B cell (primary cell): Measurements from ENCODE around the gene SAFB. TPM values are rescaled to one million over a fixed set of nuclear protein-coding genes. Genes with fewer than 3 reads are reported as not detected.

Experiments used
- ATAC-seq: fragments of 200-7000 bp; cut with Tn5 transposase; one replicate; pipeline ENCODE4 v1.10.0; 2021; ENCODE audit warnings: low read depth, mild to moderate bottlenecking, moderate number of reproducible peaks, moderate library complexity
- CTCF ChIA-PET: fragments of 350-600 bp; sonication (Branson Sonifier 250); formaldehyde crosslinking; loops from one replicate; lab custom pipeline; 2021; ENCODE audit warnings: antibody characterized with exemption, inconsistent platforms; lab: Charles Lee
- POLR2A ChIA-PET: fragments of 350-600 bp; sonication (Branson Sonifier 250); formaldehyde crosslinking; loops from one replicate; lab custom pipeline; 2021; ENCODE audit warnings: antibody characterized with exemption; lab: Charles Lee
- DNase-seq: peaks from one replicate; pipeline ENCODE4 v3.0.0; 2013
- H2AFZ ChIP-seq: 2 replicates; pipeline ENCODE4 v1.6.1; 2012; ENCODE audit warnings: mild to moderate bottlenecking, low read depth, low read length; ENCODE audit not compliant: insufficient read depth, poor library complexity, severe bottlenecking
- H3K27ac ChIP-seq, 2 donors: 1 replicate in 1 of 2; 2 replicates in 1 of 2; pipeline ENCODE4 v1.5.1; 2012 to 2013; ENCODE audit warnings: low read length in 2 of 2, mild to moderate bottlenecking in 2 of 2, moderate library complexity in 1 of 2
- H3K27me3 ChIP-seq, 4 experiments: fragments of 200-600 bp in 1 of 4; sonication (generic) in 1 of 4; replicated peaks in 1 of 4; 1 replicate in 2 of 4; 2 replicates in 2 of 4; pipeline versions ENCODE4 v1.6.1 to v1.7.0; 2013 to 2016; ENCODE audit warnings: low read length in 3 of 4, mild to moderate bottlenecking in 2 of 4, mixed read lengths in 1 of 4, moderate library complexity in 1 of 4; ENCODE audit not compliant: insufficient read depth in 4 of 4, control insufficient read depth in 3 of 4; ENCODE audit errors: control extremely low read depth in 1 of 4
- H3K36me3 ChIP-seq, 2 experiments: replicated peaks in 1 of 2; 1 replicate in 1 of 2; 2 replicates in 1 of 2; pipeline versions ENCODE4 v1.6.1 to v1.7.1; 2013; ENCODE audit warnings: low read length in 1 of 2; ENCODE audit not compliant: insufficient read depth in 2 of 2, control insufficient read depth in 1 of 2; ENCODE audit errors: control extremely low read depth in 1 of 2, extremely low read depth in 1 of 2
- H3K4me1 ChIP-seq, 2 donors: fragments of 200-600 bp in 1 of 2; sonication (generic) in 1 of 2; 1 replicate in 1 of 2; 2 replicates in 1 of 2; pipeline versions ENCODE4 v1.5.1 to v1.6.1; 2013 to 2017; ENCODE audit warnings: low read length in 2 of 2; ENCODE audit not compliant: control insufficient read depth in 2 of 2, insufficient read depth in 2 of 2
- H3K4me2 ChIP-seq: replicated peaks from 2 replicates; pipeline ENCODE3; 2012; ENCODE audit warnings: mild to moderate bottlenecking, low read depth, low read length; ENCODE audit not compliant: poor library complexity, severe bottlenecking
- H3K4me3 ChIP-seq, 5 experiments: fragments of 200-600 bp in 1 of 5; sonication (generic) in 1 of 5; 1 replicate in 3 of 5; 2 replicates in 2 of 5; pipeline versions ENCODE4 v1.5.1 to v1.7.0; 2011 to 2016; ENCODE audit warnings: low read length in 4 of 5, mild to moderate bottlenecking in 4 of 5, low read depth in 2 of 5, control low read depth in 1 of 5, moderate library complexity in 1 of 5; ENCODE audit not compliant: insufficient read depth in 1 of 5; ENCODE audit errors: control extremely low read depth in 1 of 5, extremely low read depth in 1 of 5
- H3K79me2 ChIP-seq: fragments of 200-600 bp; sonication (generic); one replicate; pipeline ENCODE4 v1.6.0; 2016; ENCODE audit warnings: low read length; ENCODE audit not compliant: control insufficient read depth, insufficient read depth
- H3K9ac ChIP-seq: fragments of 200-600 bp; sonication (generic); 2 replicates; pipeline ENCODE4 v1.6.1; 2017; ENCODE audit warnings: mild to moderate bottlenecking, low read length, moderate library complexity
- H3K9me3 ChIP-seq, 3 donors: one replicate each; pipeline versions ENCODE4 v1.6.1 to v1.7.1; 2013; ENCODE audit warnings: low read length in 2 of 3; ENCODE audit not compliant: control insufficient read depth in 2 of 3, insufficient read depth in 1 of 3; ENCODE audit errors: control extremely low read depth in 1 of 3
- H4K20me1 ChIP-seq: 2 replicates; pipeline ENCODE4 v1.6.0; 2012; ENCODE audit warnings: mild to moderate bottlenecking, low read length; ENCODE audit not compliant: insufficient read depth, control insufficient read depth, poor library complexity, severe bottlenecking
- H3K27ac Mint-ChIP-seq: one replicate; pipeline ENCODE4 v1.8.0; 2021; ENCODE audit warnings: mixed read lengths
- H3K27me3 Mint-ChIP-seq: one replicate; pipeline ENCODE4 v1.8.0; 2021; ENCODE audit warnings: mixed read lengths
- H3K4me1 Mint-ChIP-seq: one replicate; pipeline ENCODE4 v1.8.0; 2021; ENCODE audit warnings: mixed read lengths
- H3K4me3 Mint-ChIP-seq: one replicate; pipeline ENCODE4 v1.8.0; 2021; ENCODE audit warnings: mixed read lengths
- H3K9me3 Mint-ChIP-seq: one replicate; pipeline ENCODE4 v1.8.0; 2022; ENCODE audit warnings: mixed read lengths; ENCODE audit not compliant: insufficient read depth
- EZH2 ChIP-seq: IDR thresholded peaks from 2 replicates; pipeline ENCODE4 v1.6.1; 2012; ENCODE audit warnings: borderline replicate concordance, low read depth, mild to moderate bottlenecking, moderate library complexity, low read length; ENCODE audit not compliant: insufficient read depth, poor library complexity, severe bottlenecking
- WGBS: methylation state at CpG from one replicate; pipeline ENCODE4 v1.1.5; 2013; ENCODE audit warnings: missing lambda C conversion rate; ENCODE audit not compliant: insufficient coverage; 5-methylcytosine and 5-hydroxymethylcytosine counted together
- intact Hi-C: fragments of 100-400 bp; cut with micrococcal nuclease; formaldehyde crosslinking; loops from one replicate; pipeline ENCODE4 v1.10.0; 2022
- polyA plus RNA-seq: library from polyadenylated mRNA; depleted of rRNA; stranded (reverse); fragments of >200 nt; gene quantifications from 2 replicates; pipeline ENCODE4 v1.2.3, GENCODE V29; 2012
- total RNA-seq, 2 donors: library from RNA; stranded (reverse); fragments of 120-200 nt in 1 of 2; gene quantifications; 1 replicate in 1 of 2; 2 replicates in 1 of 2; pipeline versions ENCODE4 v1.2.3 to v1.2.4, GENCODE V29; 2013 to 2022
- TF ChIP-seq, protein P1 (sequence below): fragments of 200-600 bp; IDR thresholded peaks from one replicate; pipeline ENCODE4 v1.8.0; 2022; ENCODE audit warnings: antibody characterized with exemption, mild to moderate bottlenecking

Gene SAFB
- total and polyA plus RNA-seq, 2 donors (not counting 1 experiment from before 2014, with no cell fraction given): 91.0 to 221 TPM

DNA sequence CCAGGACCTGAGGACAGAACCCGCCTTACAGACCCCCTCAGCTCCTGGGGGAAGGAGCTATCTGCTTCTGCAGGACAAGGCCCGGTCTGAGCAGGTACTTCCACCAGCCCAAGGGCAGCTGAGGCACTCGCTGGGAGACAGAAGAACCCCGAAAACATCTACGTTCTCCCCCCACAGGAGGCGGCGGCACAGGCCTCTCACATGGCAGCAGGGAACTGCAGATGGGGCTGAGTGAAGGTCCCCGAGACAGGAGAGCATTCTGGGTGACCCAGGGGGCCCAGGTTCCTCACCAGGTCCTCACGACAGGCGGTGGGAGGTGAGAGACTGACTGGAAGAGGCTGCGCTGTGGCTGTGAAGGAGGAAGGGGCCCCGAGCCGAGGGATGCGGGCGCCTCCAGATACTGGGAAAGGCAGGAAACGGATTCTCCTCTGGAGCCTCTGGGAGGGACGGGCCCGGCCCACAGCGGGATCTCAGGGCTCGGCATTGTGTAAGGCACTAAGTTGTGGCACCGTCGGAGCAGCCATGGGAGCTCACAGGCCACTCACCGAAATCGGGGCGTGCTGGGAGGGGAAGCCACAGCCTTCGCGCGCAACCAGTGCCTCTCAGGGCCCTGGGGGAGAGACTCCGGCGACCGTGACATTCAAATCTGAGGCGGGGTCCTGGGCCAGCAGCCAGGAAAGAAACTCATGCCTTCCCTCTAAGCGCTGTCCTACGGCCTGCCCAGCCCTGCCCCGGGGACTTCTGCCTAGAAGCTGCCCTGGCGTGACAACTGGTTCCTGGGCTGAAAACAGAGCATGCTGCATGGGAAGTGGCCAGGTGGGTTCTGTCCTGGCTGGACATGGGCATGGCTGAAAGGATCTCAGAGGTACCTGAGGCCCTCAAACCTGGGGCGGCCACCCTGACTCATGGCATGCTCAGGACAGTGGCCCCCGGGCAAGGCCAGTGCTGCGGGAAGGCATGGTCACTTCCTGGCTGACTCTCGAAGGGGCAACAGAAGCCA is 81.2 kb downstream of the SAFB start:
- H3K27ac Mint-ChIP-seq: no peak overlapping the region
- CTCF ChIA-PET: no interaction called here
- POLR2A ChIA-PET: interaction anchor here (0.7 kb wide), 2 partner anchors 9 to 44 kb away, joined by 3 to 5 read pairs; no protein-coding TSS in a partner anchor

More for the DNA sequence above, 81.2 kb downstream of the SAFB start:
- H3K27me3 ChIP-seq: no peaks in the 10 kb centered on the region
- DNase-seq (peak; percentile 23), ATAC-seq (no peak)
- H3K9ac ChIP-seq: no peak overlapping the region
- Mint-ChIP-seq H3K9me3 (no peaks in the 10 kb centered on the region), H3K27me3 (no peaks in the 10 kb centered on the region), H3K4me3 (no peak overlapping the region), H3K4me1 (no peaks in the 10 kb centered on the region)
- WGBS: 98% methylated on average over 36 of the region's 40 CpGs
- H3K4me3 ChIP-seq: no peak overlapping the region
- H3K4me1 ChIP-seq: no peaks in the 10 kb centered on the region
- H4K20me1 ChIP-seq: peaks cover 15% of the 10 kb centered on the region
- no peak overlapping the region for H3K4me2 ChIP-seq
- H3K36me3 ChIP-seq: peaks cover 0 to 52% of the 10 kb centered on the region in 2 experiments
- TF ChIP-seq EZH2: no peak
- TF ChIP-seq, protein P1, sequence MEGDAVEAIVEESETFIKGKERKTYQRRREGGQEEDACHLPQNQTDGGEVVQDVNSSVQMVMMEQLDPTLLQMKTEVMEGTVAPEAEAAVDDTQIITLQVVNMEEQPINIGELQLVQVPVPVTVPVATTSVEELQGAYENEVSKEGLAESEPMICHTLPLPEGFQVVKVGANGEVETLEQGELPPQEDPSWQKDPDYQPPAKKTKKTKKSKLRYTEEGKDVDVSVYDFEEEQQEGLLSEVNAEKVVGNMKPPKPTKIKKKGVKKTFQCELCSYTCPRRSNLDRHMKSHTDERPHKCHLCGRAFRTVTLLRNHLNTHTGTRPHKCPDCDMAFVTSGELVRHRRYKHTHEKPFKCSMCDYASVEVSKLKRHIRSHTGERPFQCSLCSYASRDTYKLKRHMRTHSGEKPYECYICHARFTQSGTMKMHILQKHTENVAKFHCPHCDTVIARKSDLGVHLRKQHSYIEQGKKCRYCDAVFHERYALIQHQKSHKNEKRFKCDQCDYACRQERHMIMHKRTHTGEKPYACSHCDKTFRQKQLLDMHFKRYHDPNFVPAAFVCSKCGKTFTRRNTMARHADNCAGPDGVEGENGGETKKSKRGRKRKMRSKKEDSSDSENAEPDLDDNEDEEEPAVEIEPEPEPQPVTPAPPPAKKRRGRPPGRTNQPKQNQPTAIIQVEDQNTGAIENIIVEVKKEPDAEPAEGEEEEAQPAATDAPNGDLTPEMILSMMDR: no peak
- H3K27ac ChIP-seq: no peak overlapping the region
- intact Hi-C loops: no loop called here
- peaks cover 0 to 2% (median 0%) of the 10 kb centered on the region in 3 donors for H3K9me3 ChIP-seq
- H3K79me2 ChIP-seq: peaks cover 14% of the 10 kb centered on the region
- no peak overlapping the region for H2AFZ ChIP-seq
